Neural cell (in vitro differentiated cells): ENCODE data around the gene NKD2. TPM values are rescaled to one million over a fixed set of nuclear protein-coding genes. Genes with fewer than 3 reads are reported as not detected.

Experiments used
- H2AFZ ChIP-seq: fragments of 200-600, 300-800 bp; sonication (generic), shearing (Covaris generic); 2 replicates; pipeline ENCODE4 v1.6.0; 2014; ENCODE audit warnings: low read depth, mild to moderate bottlenecking, antibody characterized with exemption, low read length, moderate library complexity
- H3F3A ChIP-seq: fragments of 200-600 bp; shearing (Covaris generic); 2 replicates; pipeline ENCODE4 v1.6.1; 2016; ENCODE audit warnings: mild to moderate bottlenecking, moderate library complexity, mixed read lengths, antibody characterized with exemption, low read length; ENCODE audit not compliant: insufficient read depth, poor library complexity, severe bottlenecking
- H3K27ac ChIP-seq: fragments of 200-600, 300-800 bp; sonication (generic), shearing (Covaris generic); 2 replicates; pipeline ENCODE4 v1.5.1; 2014; ENCODE audit warnings: mild to moderate bottlenecking, low read length, moderate library complexity
- H3K27me3 ChIP-seq: fragments of 300-800, 200-600 bp; sonication (generic), shearing (Covaris generic); 2 replicates; pipeline ENCODE4 v1.6.0; 2014; ENCODE audit warnings: mild to moderate bottlenecking, low read depth, low read length, moderate library complexity; ENCODE audit not compliant: insufficient read depth
- H3K36me3 ChIP-seq: fragments of 300-800, 200-600 bp; sonication (generic), shearing (Covaris generic); 2 replicates; pipeline ENCODE4 v1.5.1; 2014; ENCODE audit warnings: mild to moderate bottlenecking, antibody characterized with exemption, low read length, moderate library complexity; ENCODE audit not compliant: insufficient read depth
- H3K4me2 ChIP-seq: fragments of 300-800, 200-600 bp; sonication (generic), shearing (Covaris generic); 2 replicates; pipeline ENCODE4 v1.6.0; 2014; ENCODE audit warnings: mild to moderate bottlenecking, low read length
- H3K4me3 ChIP-seq: fragments of 300-800, 200-600 bp; sonication (generic), shearing (Covaris generic); 2 replicates; pipeline ENCODE4 v1.5.1; 2014; ENCODE audit warnings: mild to moderate bottlenecking, low read length, moderate library complexity
- H3K79me2 ChIP-seq: fragments of 200-600 bp; shearing (Covaris generic); replicated peaks from 2 replicates; pipeline ENCODE4 v1.6.0; 2014; ENCODE audit warnings: mild to moderate bottlenecking, low read length, moderate library complexity; ENCODE audit not compliant: insufficient read depth
- H3K9ac ChIP-seq: fragments of 300-800, 200-600 bp; sonication (generic), shearing (Covaris generic); 2 replicates; pipeline ENCODE4 v1.6.1; 2016; ENCODE audit warnings: mild to moderate bottlenecking, low read length, mixed read lengths
- H3K9me2 ChIP-seq: fragments of 200-600 bp; shearing (Covaris generic); 2 replicates; pipeline ENCODE4 v1.6.1; 2016; ENCODE audit warnings: mild to moderate bottlenecking, low read length, mixed read lengths; ENCODE audit not compliant: insufficient read depth
- H3K9me3 ChIP-seq: fragments of 200-600, 300-800 bp; sonication (generic), shearing (Covaris generic); 2 replicates; pipeline ENCODE4 v1.6.1; 2016; ENCODE audit warnings: mild to moderate bottlenecking, mixed run types, low read length, moderate library complexity, mixed read lengths
- H4K20me1 ChIP-seq: fragments of 200-600 bp; shearing (Covaris generic); 2 replicates; pipeline ENCODE4 v1.6.1; 2016; ENCODE audit warnings: mild to moderate bottlenecking, mixed run types; ENCODE audit not compliant: insufficient read depth
- CTCF ChIP-seq: fragments of 450-650 bp; IDR thresholded peaks from 2 replicates; pipeline ENCODE4 v1.5.1; 2014; ENCODE audit warnings: antibody characterized with exemption, mild to moderate bottlenecking, moderate library complexity; ENCODE audit not compliant: poor library complexity, severe bottlenecking
- EP300 ChIP-seq: fragments of 450-650 bp; conservative IDR thresholded peaks from 2 replicates; pipeline ENCODE4 v1.6.1; 2014; ENCODE audit warnings: antibody characterized with exemption, mild to moderate bottlenecking, moderate library complexity; ENCODE audit not compliant: poor library complexity, severe bottlenecking
- EZH2 ChIP-seq: fragments of 200-600, 300-800 bp; shearing (Covaris generic), sonication (generic); IDR thresholded peaks from 2 replicates; pipeline ENCODE4 v1.6.1; 2014; ENCODE audit warnings: antibody characterized with exemption, low read length, borderline replicate concordance, mild to moderate bottlenecking; ENCODE audit not compliant: insufficient read depth, poor library complexity, severe bottlenecking
- MXI1 ChIP-seq: fragments of 450-650 bp; conservative IDR thresholded peaks from 2 replicates; pipeline ENCODE4 v1.6.1; 2014; ENCODE audit warnings: antibody characterized with exemption, mild to moderate bottlenecking; ENCODE audit not compliant: poor library complexity, severe bottlenecking
- POLR2AphosphoS5 ChIP-seq: IDR thresholded peaks from 2 replicates; pipeline ENCODE4 v1.6.1; 2012
- RAD21 ChIP-seq: fragments of 450-650 bp; conservative IDR thresholded peaks from 2 replicates; pipeline ENCODE4 v1.6.1; 2014; ENCODE audit warnings: antibody characterized with exemption, mild to moderate bottlenecking, moderate library complexity
- REST ChIP-seq: IDR thresholded peaks from 2 replicates; pipeline ENCODE4 v1.6.1; 2012; ENCODE audit warnings: borderline replicate concordance
- SMC3 ChIP-seq: fragments of 450-650 bp; conservative IDR thresholded peaks from 2 replicates; pipeline ENCODE4 v1.6.1; 2014; ENCODE audit warnings: antibody characterized with exemption, mild to moderate bottlenecking, moderate library complexity; ENCODE audit not compliant: poor library complexity
- TAF1 ChIP-seq: IDR thresholded peaks from 2 replicates; pipeline ENCODE4 v1.6.1; 2012; ENCODE audit warnings: low read depth
- polyA plus RNA-seq: library from polyadenylated mRNA; depleted of rRNA; stranded (reverse); fragments of >200 nt; gene quantifications from 2 replicates; pipeline ENCODE4 v1.2.3, GENCODE V29; 2014

NKD2 gene
- polyA plus RNA-seq, 1 donor from 2014 or later, result 7.2 TPM

- Histone ChIP-seq H4K20me1 (no peaks in the 10 kb centered on the region), H3K27me3 (no peaks in the 10 kb centered on the region), H3K4me3 (no peak overlapping the region), H3K9ac (no peak overlapping the region), H2AFZ (no peak overlapping the region), H3K9me3 (peaks cover 6% of the 10 kb centered on the region), H3K27ac (no peak overlapping the region), H3K9me2 (no peaks in the 10 kb centered on the region), H3K79me2 (no peaks in the 10 kb centered on the region), H3F3A (no peaks in the 10 kb centered on the region), H3K36me3 (no peaks in the 10 kb centered on the region), H3K4me2 (no peak overlapping the region)
- TF ChIP-seq MXI1 (no peak), RAD21 (no peak), CTCF (no peak), EP300 (no peak), TAF1 (no peak), EZH2 (no peak), REST (no peak), SMC3 (no peak), POLR2AphosphoS5 (no peak)
These were observed 20.8 kb upstream of the NKD2 start for GRCh38 chr5:987761-988160.

GRCh38 chr5:988322-988721, 20.3 kb upstream of the NKD2 start:
- H2AFZ ChIP-seq, result no peak overlapping the region
- no peak overlapping the region for H3K4me3 ChIP-seq
- no peak overlapping the region for H3K9ac ChIP-seq
- H3K4me2 ChIP-seq, result no peak overlapping the region
- H3K9me2 ChIP-seq, result no peaks in the 10 kb centered on the region
- no peaks in the 10 kb centered on the region for H3F3A ChIP-seq
- no peaks in the 10 kb centered on the region for H3K36me3 ChIP-seq
- H4K20me1 ChIP-seq, result no peaks in the 10 kb centered on the region
- H3K9me3 ChIP-seq, result peaks cover 6% of the 10 kb centered on the region
- H3K27ac ChIP-seq, result no peak overlapping the region
- H3K27me3 ChIP-seq, result no peaks in the 10 kb centered on the region
- TF ChIP-seq POLR2AphosphoS5 (no peak), EP300 (no peak), RAD21 (no peak), REST (no peak), TAF1 (no peak), MXI1 (no peak), EZH2 (no peak), CTCF (no peak), SMC3 (no peak)
- no peaks in the 10 kb centered on the region for H3K79me2 ChIP-seq
